Gastrocnemius medialis (tissue), 4 donors: Measurements from ENCODE around the gene COL21A1. TPM values are rescaled to one million over a fixed set of nuclear protein-coding genes. Genes with fewer than 3 reads are reported as not detected.

Experiments
- ATAC-seq, 2 donors: fragments of 150-250 bp; one replicate each; pipeline ENCODE4 v1.9.1; 2016
- DNase-seq, 2 donors: peaks; one replicate each; pipeline ENCODE4 v3.0.0-alpha.2; 2019
- H3K27ac ChIP-seq, 4 donors: fragments of 200-600 bp; sonication (generic); 1 replicate in 1 of 4; 2 replicates in 3 of 4; pipeline ENCODE4 v1.5.1; 2016 to 2018; ENCODE audit warnings: mild to moderate bottlenecking in 2 of 4, moderate library complexity in 1 of 4
- H3K27me3 ChIP-seq, 3 donors: fragments of 200-600 bp; sonication (generic) in 2 of 3; 1 replicate in 1 of 3; 2 replicates in 2 of 3; pipeline versions ENCODE4 v1.5.1 to v1.6.0; 2016 to 2019; ENCODE audit warnings: mild to moderate bottlenecking in 1 of 3, moderate library complexity in 1 of 3
- H3K36me3 ChIP-seq, 2 donors: fragments of 200-600 bp; sonication (generic) in 1 of 2; one replicate each; pipeline ENCODE4 v1.5.1; 2017 to 2018
- H3K4me1 ChIP-seq, 2 donors: fragments of 200-600 bp; sonication (generic) in 1 of 2; one replicate each; pipeline ENCODE4 v1.5.1; 2016 to 2017; ENCODE audit warnings: mild to moderate bottlenecking in 2 of 2
- H3K4me3 ChIP-seq, 4 donors: fragments of 200-600 bp; sonication (generic) in 3 of 4; 1 replicate in 1 of 4; 2 replicates in 3 of 4; pipeline ENCODE4 v1.5.1; 2016 to 2019; ENCODE audit warnings: mild to moderate bottlenecking in 2 of 4
- H3K9me3 ChIP-seq, 3 donors: fragments of 200-600 bp; sonication (generic) in 2 of 3; 1 replicate in 1 of 3; 2 replicates in 2 of 3; pipeline ENCODE4 v1.5.1; 2016 to 2019
- CTCF ChIP-seq, 5 experiments: fragments of 450-650 bp in 3 of 5; fragments of 200-600 bp in 2 of 5; sonication (generic) in 2 of 5; IDR thresholded peaks in 4 of 5; conservative IDR thresholded peaks in 1 of 5; 1 replicate in 4 of 5; 2 replicates in 1 of 5; pipeline ENCODE4 v1.5.1; 2016 to 2019; ENCODE audit warnings: antibody characterized with exemption in 5 of 5, mild to moderate bottlenecking in 3 of 5, moderate library complexity in 3 of 5
- POLR2A ChIP-seq, 2 donors: fragments of 450-650 bp; IDR thresholded peaks; one replicate each; pipeline ENCODE4 v1.6.1; 2017; ENCODE audit warnings: antibody characterized with exemption in 2 of 2, mild to moderate bottlenecking in 2 of 2, moderate library complexity in 2 of 2
- in situ Hi-C, 4 donors: fragments of 200-750 bp; cut with MboI; loops; one replicate each; pipeline versions ENCODE4 v1.15.0 to v1.8.0; 2017; ENCODE audit warnings: low sequenced_read_pairs in 4 of 4
- intact Hi-C: fragments of 100-400 bp; cut with DNase I; formaldehyde crosslinking; loops from one replicate; pipeline ENCODE4 v1.15.1; 2023; ENCODE audit warnings: low total_unique reads
- total RNA-seq, 4 donors: library from RNA; depleted of rRNA; stranded (reverse); fragments of >200 nt; gene quantifications; one replicate each; pipeline versions ENCODE4 v1.1.0 to v1.2.3, GENCODE V29; 2016

The COL21A1 gene
- total RNA-seq, 4 donors from 2014 or later, result 0.19 to 1.1 (median 0.61) TPM

GRCh38 chr6:56050530-56051201 lies 196.7 kb downstream of the COL21A1 start:
- H3K36me3 ChIP-seq, result no peaks in the 10 kb centered on the region
- H3K4me3 ChIP-seq, result no peak overlapping the region
- no peak overlapping the region for H3K27ac ChIP-seq
- intact Hi-C loops, result no loop called here
- ATAC-seq (no peak), DNase-seq (no peak)
- H3K4me1 ChIP-seq, result no peaks in the 10 kb centered on the region
- H3K27me3 ChIP-seq, result no peaks in the 10 kb centered on the region
- H3K9me3 ChIP-seq, result no peaks in the 10 kb centered on the region
- TF ChIP-seq CTCF (IDR thresholded peaks at IDR 0.05 in 4 of 5, conservative IDR thresholded peaks at IDR 0.05 in 1 of 5) (no peak), POLR2A (IDR thresholded peaks at IDR 0.05) (no peak)
- in situ Hi-C loops, result no loop called here

- H3K9me3 ChIP-seq, result no peaks in the 10 kb centered on the region
- TF ChIP-seq POLR2A (IDR thresholded peaks at IDR 0.05) (no peak), CTCF (IDR thresholded peaks at IDR 0.05 in 4 of 5, conservative IDR thresholded peaks at IDR 0.05 in 1 of 5) (no peak)
- H3K4me1 ChIP-seq, result no peaks in the 10 kb centered on the region
- no peak overlapping the region for H3K4me3 ChIP-seq
- DNase-seq (no peak), ATAC-seq (no peak)
- H3K27me3 ChIP-seq, result no peaks in the 10 kb centered on the region
- in situ Hi-C loops, result no loop called here
- H3K27ac ChIP-seq, result no peak overlapping the region
- H3K36me3 ChIP-seq, result no peaks in the 10 kb centered on the region
- intact Hi-C loops, result no loop called here
Measured at GRCh38 chr6:56048601-56049000, 198.8 kb downstream of the COL21A1 start.

- H3K27ac ChIP-seq, result no peak overlapping the region
- DNase-seq (no peak), ATAC-seq (no peak)
- H3K36me3 ChIP-seq, result no peaks in the 10 kb centered on the region
- H3K4me3 ChIP-seq, result no peak overlapping the region
- in situ Hi-C loops (no loop called here), intact Hi-C loops (no loop called here)
- no peaks in the 10 kb centered on the region for H3K9me3 ChIP-seq
- TF ChIP-seq CTCF (IDR thresholded peaks at IDR 0.05 in 4 of 5, conservative IDR thresholded peaks at IDR 0.05 in 1 of 5) (no peak), POLR2A (IDR thresholded peaks at IDR 0.05) (no peak)
- H3K27me3 ChIP-seq, result no peaks in the 10 kb centered on the region
- H3K4me1 ChIP-seq, result no peaks in the 10 kb centered on the region
Measured at GRCh38 chr6:56047931-56048540, 199.3 kb downstream of the COL21A1 start.

GRCh38 chr6:56046576-56046975 lies 200.8 kb downstream of the COL21A1 start:
- in situ Hi-C loops (no loop called here), intact Hi-C loops (no loop called here)
- Histone ChIP-seq H3K4me1 (no peaks in the 10 kb centered on the region), H3K27me3 (no peaks in the 10 kb centered on the region), H3K9me3 (no peaks in the 10 kb centered on the region), H3K36me3 (no peaks in the 10 kb centered on the region), H3K27ac (no peak overlapping the region), H3K4me3 (no peak overlapping the region)
- TF ChIP-seq CTCF (IDR thresholded peaks at IDR 0.05 in 4 of 5, conservative IDR thresholded peaks at IDR 0.05 in 1 of 5) (no peak), POLR2A (IDR thresholded peaks at IDR 0.05) (no peak)
- DNase-seq (no peak), ATAC-seq (no peak)
